Parathyroid adenoma (tissue), 2 donors: Measurements from ENCODE around the gene CUZD1.

Experiments used
- H2AFZ ChIP-seq: fragments of 300-600 bp; sonication (generic); one replicate; pipeline ENCODE4 v1.7.0; 2017; ENCODE audit warnings: antibody characterized with exemption, mild to moderate bottlenecking
- H3K27ac ChIP-seq: fragments of 300-600 bp; sonication (generic); one replicate; pipeline ENCODE4 v1.7.0; 2017
- H3K27me3 ChIP-seq: fragments of 300-600 bp; sonication (generic); one replicate; pipeline ENCODE4 v1.7.0; 2017; ENCODE audit warnings: low read length; ENCODE audit not compliant: control insufficient read depth, insufficient read depth
- H3K36me3 ChIP-seq: fragments of 300-600 bp; sonication (generic); one replicate; pipeline ENCODE4 v1.7.0; 2017; ENCODE audit warnings: low read length; ENCODE audit not compliant: control insufficient read depth, insufficient read depth
- H3K4me1 ChIP-seq: fragments of 300-600 bp; sonication (generic); one replicate; pipeline ENCODE4 v1.7.0; 2017; ENCODE audit warnings: control low read depth
- H3K4me2 ChIP-seq: fragments of 300-600 bp; sonication (generic); one replicate; pipeline ENCODE4 v1.7.0; 2017; ENCODE audit warnings: low read length
- H3K4me3 ChIP-seq: fragments of 300-600 bp; sonication (generic); one replicate; pipeline ENCODE4 v1.7.0; 2017; ENCODE audit warnings: low read depth, low read length
- H3K79me2 ChIP-seq: fragments of 300-600 bp; sonication (generic); one replicate; pipeline ENCODE4 v1.7.0; 2017; ENCODE audit warnings: control low read depth
- H3K9ac ChIP-seq: fragments of 300-600 bp; sonication (generic); one replicate; pipeline ENCODE4 v1.7.0; 2017; ENCODE audit warnings: mild to moderate bottlenecking
- H3K9me3 ChIP-seq: fragments of 300-600 bp; sonication (generic); one replicate; pipeline ENCODE4 v1.7.0; 2017; ENCODE audit warnings: low read length; ENCODE audit not compliant: control insufficient read depth
- TF ChIP-seq, protein P1 (sequence below): fragments of 300-600 bp; sonication (generic); IDR thresholded peaks from one replicate; pipeline ENCODE4 v1.7.0; 2017; ENCODE audit warnings: antibody characterized with exemption, mild to moderate bottlenecking
- donor health status: primary hyperparathyroidism.

The CUZD1 gene

DNA sequence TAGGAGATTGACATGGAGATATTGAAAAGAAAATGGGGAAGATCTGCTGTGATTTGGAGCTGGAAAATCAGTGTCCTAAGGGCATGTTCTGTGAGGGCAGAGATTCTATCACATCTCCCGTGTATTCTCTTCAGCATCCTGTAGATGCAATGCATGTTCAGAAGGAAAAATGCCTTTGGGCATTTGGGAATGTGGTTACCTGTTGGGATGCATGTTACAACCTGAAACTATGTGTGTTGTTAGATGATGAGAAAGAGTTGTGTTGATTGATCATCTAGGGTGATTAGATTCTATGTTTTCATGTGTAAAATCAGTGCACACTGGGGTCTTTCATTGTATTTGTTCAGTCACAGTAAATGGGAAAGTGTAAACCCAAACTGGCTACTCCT, 14.7 kb downstream of the CUZD1 start:
- Histone ChIP-seq H3K36me3 (no peaks in the 10 kb centered on the region), H2AFZ (no peak overlapping the region), H3K27me3 (no peaks in the 10 kb centered on the region), H3K27ac (no peak overlapping the region), H3K9me3 (no peaks in the 10 kb centered on the region), H3K79me2 (no peaks in the 10 kb centered on the region), H3K4me3 (no peak overlapping the region), H3K9ac (no peak overlapping the region), H3K4me1 (no peaks in the 10 kb centered on the region), H3K4me2 (no peak overlapping the region)
- TF ChIP-seq, protein P1, sequence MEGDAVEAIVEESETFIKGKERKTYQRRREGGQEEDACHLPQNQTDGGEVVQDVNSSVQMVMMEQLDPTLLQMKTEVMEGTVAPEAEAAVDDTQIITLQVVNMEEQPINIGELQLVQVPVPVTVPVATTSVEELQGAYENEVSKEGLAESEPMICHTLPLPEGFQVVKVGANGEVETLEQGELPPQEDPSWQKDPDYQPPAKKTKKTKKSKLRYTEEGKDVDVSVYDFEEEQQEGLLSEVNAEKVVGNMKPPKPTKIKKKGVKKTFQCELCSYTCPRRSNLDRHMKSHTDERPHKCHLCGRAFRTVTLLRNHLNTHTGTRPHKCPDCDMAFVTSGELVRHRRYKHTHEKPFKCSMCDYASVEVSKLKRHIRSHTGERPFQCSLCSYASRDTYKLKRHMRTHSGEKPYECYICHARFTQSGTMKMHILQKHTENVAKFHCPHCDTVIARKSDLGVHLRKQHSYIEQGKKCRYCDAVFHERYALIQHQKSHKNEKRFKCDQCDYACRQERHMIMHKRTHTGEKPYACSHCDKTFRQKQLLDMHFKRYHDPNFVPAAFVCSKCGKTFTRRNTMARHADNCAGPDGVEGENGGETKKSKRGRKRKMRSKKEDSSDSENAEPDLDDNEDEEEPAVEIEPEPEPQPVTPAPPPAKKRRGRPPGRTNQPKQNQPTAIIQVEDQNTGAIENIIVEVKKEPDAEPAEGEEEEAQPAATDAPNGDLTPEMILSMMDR, result no peak

DNA sequence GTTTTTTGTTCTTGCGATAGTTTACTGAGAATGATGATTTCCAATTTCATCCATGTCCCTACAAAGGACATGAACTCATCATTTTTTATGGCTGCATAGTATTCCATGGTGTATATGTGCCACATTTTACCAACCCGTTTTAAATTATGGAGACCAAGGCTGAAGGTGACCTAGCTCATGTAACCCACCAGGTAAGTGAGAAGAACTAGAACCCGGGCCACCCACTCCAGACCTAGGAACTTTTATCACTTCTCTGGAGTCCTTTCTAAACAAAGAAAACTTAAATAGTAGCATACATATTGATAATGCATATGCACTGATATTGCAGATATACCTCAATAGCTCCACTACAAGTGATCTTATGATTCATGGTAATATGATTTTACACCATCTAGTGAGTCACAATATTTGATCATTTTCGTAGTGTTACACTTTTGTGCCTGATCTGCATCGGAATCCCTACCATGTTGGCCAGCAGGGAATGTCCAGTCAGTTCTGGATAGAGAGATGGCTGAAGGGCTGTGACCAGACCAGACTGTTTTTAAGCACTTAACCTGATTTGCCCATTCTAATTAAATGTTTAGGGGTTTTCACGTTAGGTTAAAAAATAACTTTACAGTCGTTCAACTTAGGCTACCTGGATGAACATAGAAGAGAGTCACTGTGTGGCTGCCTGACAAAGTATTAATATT, 15.2 kb downstream of the CUZD1 start:
- H3K27ac ChIP-seq, result no peak overlapping the region
- no peaks in the 10 kb centered on the region for H3K9me3 ChIP-seq
- no peak overlapping the region for H2AFZ ChIP-seq
- H3K27me3 ChIP-seq, result no peaks in the 10 kb centered on the region
- no peaks in the 10 kb centered on the region for H3K79me2 ChIP-seq
- H3K4me2 ChIP-seq, result no peak overlapping the region
- H3K4me1 ChIP-seq, result no peaks in the 10 kb centered on the region
- no peaks in the 10 kb centered on the region for H3K36me3 ChIP-seq
- TF ChIP-seq, protein P1, result no peak
- no peak overlapping the region for H3K9ac ChIP-seq
- no peak overlapping the region for H3K4me3 ChIP-seq

DNA sequence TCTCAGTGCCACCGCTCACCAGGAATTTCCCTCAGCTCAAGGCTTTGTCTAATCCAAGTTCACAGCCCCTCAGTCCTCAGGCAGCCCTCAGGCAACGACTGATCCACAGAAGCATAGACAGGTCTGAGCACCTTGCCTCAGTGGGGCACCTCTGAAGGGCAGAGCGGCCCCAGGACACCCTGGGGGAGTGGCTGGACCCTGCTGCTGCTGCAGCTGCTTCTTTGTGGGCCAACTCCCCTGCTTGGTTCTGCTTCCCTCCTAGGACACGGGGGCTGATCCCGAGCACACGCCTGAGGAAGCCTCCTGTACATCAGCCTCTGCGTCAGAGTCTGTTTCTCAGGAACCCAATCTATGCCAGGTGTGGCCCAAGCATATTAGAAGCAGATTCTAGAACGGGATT, 16.2 kb downstream of the CUZD1 start:
- Histone ChIP-seq H3K36me3 (no peaks in the 10 kb centered on the region), H3K4me2 (no peak overlapping the region), H2AFZ (no peak overlapping the region), H3K27me3 (no peaks in the 10 kb centered on the region), H3K27ac (no peak overlapping the region), H3K4me1 (no peaks in the 10 kb centered on the region), H3K79me2 (no peaks in the 10 kb centered on the region), H3K4me3 (no peak overlapping the region), H3K9me3 (no peaks in the 10 kb centered on the region), H3K9ac (no peak overlapping the region)
- TF ChIP-seq, protein P1, result no peak

DNA sequence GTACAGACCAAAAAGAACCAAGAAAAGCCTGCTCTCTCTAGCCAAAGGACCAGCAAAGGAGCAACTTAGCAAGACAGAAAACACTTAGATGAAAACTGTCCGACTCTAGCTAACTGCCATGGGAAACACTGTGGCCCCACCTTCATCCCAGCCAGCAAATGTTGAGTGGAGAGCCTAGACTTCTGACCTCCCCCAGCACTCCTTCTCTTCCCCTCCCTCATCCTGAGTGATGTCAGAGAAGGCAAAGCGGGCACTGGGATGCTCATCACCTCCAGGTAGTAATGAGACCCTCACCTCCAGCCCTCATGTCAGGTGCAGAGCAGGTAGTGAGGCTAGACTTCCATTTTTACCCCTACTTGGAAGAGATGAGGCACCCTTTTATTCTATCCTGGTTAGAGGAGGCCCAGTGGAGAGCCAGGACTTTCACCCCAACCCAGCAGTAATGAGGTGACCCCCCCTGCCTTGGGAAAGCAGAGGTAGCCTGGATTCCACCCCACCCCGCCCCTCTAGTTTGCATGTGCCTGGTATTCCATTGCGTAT, 16.9 kb downstream of the CUZD1 start:
- Histone ChIP-seq H3K36me3 (no peaks in the 10 kb centered on the region), H3K9me3 (no peaks in the 10 kb centered on the region), H2AFZ (no peak overlapping the region), H3K9ac (no peak overlapping the region), H3K4me1 (no peaks in the 10 kb centered on the region), H3K4me2 (no peak overlapping the region), H3K27me3 (no peaks in the 10 kb centered on the region), H3K27ac (no peak overlapping the region), H3K4me3 (no peak overlapping the region), H3K79me2 (no peaks in the 10 kb centered on the region)
- TF ChIP-seq, protein P1, result no peak

DNA sequence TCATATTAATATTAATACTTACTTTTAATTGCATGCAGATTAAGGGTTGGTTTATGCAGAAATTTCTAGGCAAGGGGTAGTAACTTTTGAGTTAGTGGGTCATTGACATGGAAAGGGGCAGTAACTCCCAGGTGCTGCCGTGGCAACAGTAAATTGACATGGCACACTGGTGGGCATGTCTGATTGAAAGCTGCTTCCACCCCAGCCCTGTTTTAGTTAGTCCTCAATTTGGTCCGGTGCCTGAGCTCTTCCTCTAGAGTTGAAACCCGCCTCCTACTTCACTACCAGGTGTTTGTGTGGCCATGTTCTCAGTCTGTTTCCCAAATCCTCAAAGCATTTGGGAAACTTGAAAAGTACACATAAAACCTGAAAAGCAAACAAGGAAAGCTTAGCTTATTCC, 18.4 kb downstream of the CUZD1 start:
- H3K79me2 ChIP-seq, result no peaks in the 10 kb centered on the region
- TF ChIP-seq, protein P1, result no peak
- H3K36me3 ChIP-seq, result no peaks in the 10 kb centered on the region
- H2AFZ ChIP-seq, result no peak overlapping the region
- no peak overlapping the region for H3K4me3 ChIP-seq
- no peaks in the 10 kb centered on the region for H3K4me1 ChIP-seq
- H3K27ac ChIP-seq, result no peak overlapping the region
- no peaks in the 10 kb centered on the region for H3K9me3 ChIP-seq
- no peaks in the 10 kb centered on the region for H3K27me3 ChIP-seq
- H3K4me2 ChIP-seq, result no peak overlapping the region
- no peak overlapping the region for H3K9ac ChIP-seq
